GM18505 (cell line): ENCODE results near the gene SCN5A.

Source experiments
- ATAC-seq: cut with Tn5 transposase; IDR thresholded peaks from one replicate; pipeline ENCODE4 v1.9.1; 2021; ENCODE audit not compliant: unreplicated experiment
- POLR2A ChIP-seq: IDR thresholded peaks from 4 replicates; pipeline ENCODE4 v1.6.1; 2011; ENCODE audit warnings: borderline replicate concordance; ENCODE audit not compliant: insufficient read depth, insufficient read length; ENCODE audit errors: extremely low read depth

SCN5A gene

DNA sequence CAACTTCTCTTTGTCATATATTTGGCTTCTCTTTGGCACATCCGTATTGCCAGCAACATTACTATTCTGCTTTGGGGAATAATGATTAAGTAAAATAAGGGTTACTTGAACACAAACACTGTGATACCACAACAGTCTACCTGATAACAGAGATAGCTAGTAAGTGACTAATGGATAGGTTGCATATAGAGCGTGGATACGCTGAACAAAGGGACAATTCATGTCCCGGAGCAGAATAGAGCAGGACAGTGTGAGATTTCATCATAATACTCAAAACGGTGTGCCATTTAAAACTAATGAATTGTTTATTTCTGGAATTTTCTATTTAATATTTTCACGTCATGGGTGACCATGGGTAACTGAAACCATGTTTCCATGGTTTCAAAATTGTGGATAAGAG is 54.1 kb downstream of the SCN5A start:
- no peak for TF ChIP-seq POLR2A
- ATAC-seq = no peak

DNA sequence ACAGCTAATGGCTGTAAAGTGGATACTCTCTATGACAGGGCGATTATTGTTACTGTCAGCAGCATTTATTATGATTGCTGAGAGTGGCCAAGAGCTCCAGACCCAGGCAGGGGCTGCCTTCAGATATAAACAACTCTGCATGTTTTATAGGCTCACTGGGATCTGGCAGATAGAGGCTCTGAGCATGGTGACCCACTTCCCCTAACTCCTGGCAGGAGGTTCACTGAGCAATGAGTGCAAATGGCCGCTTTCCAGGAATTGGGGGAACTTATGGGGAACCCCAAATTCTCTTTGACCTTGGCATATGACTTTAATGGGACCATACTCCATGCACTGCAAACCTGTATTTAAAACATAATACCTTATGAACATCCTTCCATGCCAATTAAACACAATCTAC is 59.0 kb downstream of the SCN5A start:
- TF ChIP-seq POLR2A = no peak
- ATAC-seq = no peak

DNA sequence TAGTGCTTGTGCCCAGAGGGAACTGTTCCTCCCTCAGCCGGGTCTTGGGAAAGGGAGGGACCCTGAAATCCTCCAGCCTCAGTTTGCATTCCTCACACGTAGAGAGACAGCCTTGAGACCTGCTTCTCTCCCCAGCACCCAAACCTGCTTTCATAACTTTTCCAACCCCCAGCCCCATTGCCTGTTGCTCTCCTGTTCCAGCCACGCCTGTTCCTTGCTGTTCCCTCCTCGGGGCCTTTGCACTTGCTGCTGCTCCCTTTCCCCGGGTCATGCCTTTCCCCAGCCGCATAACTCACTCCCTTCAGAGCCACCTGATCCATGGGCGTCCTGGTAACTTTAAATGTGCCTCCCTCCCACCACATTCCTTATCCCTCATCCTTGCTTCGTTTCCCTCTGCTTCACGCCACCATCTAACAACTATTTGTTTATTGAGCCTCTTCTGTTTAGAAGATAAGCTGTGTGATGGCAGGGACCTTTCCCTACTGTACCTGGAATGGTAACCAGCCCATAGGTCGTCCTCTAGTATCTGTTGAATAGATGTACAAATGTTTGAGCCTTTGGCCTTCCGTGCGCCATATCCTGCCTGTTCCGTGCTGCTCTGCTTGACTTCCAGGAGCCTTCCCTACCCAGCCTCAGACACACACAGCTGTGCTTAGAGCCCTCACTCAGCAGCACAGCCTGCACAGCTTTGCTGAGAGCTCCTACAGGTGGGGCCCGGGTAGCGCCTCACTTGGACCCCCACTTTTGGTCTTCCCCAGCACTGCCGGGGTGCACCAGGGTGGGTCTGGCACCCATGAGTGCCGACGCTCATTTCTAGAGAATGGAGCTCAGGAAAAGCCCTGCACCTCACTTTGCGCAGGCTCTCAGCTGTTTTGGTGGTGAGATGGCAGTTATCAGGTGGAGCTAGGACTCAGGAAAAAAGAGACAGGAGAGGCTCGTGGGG is 60.2 kb downstream of the SCN5A start:
- no peak for ATAC-seq
- no peak for TF ChIP-seq POLR2A

DNA sequence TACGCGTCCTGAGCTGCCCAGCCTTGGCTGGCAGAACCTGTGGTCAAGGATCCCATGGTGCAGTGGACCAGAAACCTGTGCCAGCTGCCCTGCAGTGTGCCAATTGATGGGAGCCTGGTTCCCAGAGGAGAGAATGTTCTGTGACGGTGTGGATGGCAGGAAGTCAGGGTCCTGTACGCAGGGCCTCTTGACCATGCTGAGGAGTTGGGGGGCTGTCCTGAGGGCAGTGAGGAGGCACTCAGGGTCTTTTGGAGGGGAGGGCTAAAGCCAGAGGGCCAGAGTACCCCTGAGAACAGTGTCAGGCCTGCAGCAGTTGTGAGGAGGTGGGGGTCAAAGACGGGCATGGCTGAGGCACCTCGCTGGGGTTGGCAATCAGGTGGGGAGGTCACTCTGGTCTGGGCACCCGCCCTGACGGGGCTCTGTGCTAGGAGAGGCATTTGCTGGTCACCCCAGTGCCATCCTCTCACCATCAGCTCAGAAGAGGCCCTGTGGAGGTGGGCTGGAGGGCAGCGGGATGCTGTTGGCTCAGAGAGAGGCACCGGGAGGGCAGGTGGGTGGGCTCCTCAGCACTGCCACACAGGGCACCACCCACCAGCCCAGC is 61.0 kb downstream of the SCN5A start:
- ATAC-seq = no peak
- TF ChIP-seq POLR2A = no peak

DNA sequence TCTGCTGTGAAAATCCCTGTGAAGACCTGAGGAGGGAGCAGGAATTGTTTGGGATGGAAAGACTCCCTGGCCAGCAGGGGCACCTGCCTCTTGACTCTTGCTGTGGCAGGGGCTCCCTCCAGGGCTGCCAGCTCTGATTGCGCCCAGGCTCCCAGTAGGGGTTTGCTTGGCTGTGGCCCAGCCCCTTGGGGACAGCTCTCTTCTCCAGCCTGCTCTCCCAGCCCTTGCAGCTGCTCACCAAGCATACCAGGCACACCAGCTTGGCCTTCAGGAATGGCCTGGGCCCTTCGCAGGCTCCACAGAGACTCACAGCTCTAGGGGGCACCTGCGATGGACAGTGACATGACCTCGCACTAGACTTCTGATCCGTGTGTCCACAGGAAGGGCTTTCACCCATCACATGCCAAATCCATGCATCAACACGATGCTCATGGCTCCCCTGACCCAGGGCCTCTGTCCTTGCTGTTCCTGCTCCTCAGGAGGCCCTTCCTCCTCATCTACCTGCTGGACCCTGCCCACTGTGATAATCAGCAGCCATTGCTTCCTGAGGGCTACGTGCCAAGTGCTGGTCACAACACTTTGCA is 61.8 kb downstream of the SCN5A start:
- ATAC-seq = no peak
- TF ChIP-seq POLR2A = no peak

DNA sequence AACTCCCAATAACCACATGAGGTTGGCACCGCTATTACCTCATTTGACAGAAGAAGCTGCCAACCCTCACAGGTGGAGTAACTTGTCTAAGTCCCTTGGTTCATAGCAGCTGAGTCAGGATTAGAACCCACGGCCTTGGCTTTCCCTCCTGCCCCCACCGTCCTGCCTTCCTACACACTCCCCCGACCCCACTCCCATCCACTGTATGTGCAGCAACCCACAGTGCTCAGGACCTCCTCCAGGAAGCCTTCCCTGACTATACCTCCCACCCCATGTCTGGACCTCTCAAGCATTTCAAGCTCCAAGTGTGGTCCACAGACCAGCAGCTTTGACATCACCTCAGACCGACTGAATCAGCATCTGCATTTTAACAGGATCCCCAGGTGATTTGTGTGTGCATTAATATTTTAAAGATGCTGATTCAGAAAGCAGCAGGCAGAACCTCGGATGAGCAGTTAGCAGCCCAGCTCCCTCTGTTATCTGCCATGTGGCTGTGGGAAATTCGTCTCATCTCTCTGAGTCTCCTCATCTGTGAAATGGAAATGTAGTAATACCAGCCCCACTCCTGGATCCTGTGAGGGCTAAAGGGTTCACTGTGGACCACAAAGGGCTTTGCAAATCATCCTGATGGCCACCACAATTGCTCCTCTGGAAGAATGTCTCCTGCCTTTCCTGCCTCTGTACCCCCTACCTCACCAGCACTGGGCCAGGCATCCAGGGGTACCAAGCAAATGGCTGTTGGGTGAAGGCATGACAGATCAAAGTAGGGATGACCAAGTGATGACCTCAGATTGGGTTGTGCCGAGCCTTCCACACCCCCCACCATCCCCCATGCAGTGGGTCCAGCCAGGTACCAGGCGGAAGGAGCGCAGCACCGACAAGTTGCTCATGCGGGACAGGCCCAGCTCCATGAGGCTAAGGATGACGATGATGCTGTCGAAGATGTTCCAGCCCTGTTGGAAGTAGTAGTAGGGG is 62.7 kb downstream of the SCN5A start:
- ATAC-seq = no peak
- no peak for TF ChIP-seq POLR2A

DNA sequence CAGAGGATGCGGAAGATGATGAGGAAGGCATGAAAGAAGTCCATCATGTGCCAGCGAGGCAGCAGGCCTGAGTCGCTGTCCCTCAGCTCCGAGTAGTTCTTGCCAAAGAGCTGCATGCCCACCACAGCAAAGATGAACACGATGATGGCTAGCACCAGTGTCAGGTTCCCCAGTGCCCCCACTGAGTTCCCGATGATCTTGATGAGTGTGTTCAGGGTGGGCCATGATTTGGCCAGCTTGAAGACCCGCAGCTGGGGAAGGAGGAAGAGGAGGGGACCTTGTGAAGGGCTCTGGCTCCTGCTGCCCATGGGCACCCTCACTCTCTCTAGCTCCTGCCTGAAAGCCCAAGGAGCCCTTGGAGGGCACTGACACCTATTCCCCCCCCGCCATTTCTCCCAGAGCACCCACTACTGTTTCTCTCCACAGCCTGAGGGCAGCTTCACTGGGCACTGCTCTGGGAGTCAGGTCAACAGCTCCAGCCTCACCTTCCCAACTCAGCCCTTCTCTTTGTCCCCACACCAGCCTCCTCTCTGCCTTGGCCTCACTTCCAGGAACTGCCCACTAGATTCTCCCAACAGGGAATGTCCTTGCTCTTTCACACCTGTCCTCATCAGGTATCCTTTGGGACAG is 63.6 kb downstream of the SCN5A start:
- ATAC-seq = no peak
- no peak for TF ChIP-seq POLR2A

DNA sequence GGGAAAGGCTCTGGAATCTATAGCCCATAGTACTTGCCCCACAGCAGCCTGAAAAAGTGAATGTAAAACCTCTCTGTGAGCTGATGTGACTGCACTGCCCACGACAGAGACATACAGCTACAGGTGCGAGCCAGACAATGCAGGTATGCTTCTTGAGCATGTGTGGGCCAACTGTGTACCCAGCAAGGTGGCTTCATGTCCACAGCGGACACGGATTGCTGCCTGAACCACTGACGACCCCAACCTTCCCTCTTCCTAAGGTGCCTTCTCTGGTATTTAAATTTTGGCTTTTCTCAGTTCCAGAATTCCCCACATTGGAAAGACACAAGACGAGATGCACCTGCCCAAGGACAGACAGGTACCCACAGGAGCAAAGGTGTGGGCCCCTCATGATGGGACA is 65.8 kb downstream of the SCN5A start:
- TF ChIP-seq POLR2A = no peak
- no peak for ATAC-seq

DNA sequence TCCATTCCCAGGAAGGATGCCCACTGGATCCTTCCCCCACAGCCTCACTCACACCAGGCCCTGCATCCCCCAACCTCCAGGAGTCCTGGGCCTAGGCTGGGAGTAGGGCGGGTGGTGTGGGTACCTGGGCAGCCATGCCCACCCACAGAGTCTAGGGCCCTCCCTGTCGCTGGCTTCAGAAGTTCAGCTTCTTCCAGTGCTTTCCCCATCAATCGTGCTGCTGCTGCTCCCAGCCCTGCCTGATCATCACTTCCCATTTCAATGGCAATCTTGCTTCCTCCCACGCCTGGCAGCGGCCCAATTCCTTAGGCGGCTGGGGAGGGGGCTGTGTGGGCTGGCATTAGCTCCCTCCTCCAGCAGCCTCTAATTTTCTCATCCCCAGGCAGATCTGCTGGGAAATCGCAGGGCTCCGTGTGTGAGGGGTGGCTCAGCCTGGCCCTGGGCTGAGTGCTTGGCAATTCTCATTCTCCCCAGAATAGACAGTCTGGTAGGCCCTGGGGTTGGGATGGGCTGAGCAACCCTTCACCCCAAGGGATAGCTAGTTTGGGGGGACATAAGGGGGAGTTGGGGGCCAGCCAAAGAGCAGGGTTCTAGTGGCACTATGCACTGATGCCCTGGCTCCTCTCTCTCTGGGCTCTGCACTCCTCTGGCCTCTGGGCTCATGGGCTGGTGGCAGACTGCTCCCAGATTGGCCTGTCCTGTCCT is 66.4 kb downstream of the SCN5A start:
- no peak for TF ChIP-seq POLR2A
- ATAC-seq = no peak

DNA sequence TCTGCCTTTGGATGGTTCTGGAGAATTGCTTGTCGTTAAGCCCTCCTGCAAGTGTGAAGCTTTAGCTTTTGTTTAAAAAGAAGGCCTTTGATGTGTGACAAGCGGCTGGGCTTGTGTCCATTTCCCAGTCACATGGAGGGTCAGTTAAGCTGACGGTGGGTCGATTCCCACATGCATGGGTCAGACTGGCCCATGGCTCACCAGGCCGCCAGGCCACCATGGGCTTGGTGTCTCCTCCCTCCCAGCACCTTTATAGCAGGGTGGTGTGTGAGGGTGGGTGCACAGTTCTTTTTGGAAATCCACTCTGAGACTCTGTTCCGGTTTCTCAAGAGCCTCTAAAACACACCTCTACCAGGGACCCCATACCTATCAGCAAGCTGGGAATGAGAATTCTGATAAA is 67.2 kb downstream of the SCN5A start:
- no peak for TF ChIP-seq POLR2A
- no peak for ATAC-seq

DNA sequence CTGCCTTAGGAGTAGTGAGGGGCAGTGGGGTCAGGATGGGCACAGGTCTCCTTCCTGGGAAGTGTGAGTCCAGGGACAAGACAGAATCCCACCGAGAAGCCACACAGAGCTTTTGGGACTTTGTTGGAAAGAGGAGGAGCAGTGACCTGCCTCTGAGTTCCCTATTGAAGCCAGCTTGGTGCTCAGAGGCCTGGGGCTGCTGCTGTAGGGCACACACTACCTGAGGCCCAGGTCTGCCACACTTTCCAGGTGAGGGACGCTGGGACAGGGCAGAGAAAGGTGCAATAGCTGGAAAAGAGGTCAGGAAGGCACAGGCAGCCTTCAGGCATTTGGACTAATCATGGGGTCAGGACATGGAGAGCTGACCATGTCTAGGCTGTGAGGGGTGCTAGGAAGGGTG is 67.7 kb downstream of the SCN5A start:
- ATAC-seq = no peak
- no peak for TF ChIP-seq POLR2A

DNA sequence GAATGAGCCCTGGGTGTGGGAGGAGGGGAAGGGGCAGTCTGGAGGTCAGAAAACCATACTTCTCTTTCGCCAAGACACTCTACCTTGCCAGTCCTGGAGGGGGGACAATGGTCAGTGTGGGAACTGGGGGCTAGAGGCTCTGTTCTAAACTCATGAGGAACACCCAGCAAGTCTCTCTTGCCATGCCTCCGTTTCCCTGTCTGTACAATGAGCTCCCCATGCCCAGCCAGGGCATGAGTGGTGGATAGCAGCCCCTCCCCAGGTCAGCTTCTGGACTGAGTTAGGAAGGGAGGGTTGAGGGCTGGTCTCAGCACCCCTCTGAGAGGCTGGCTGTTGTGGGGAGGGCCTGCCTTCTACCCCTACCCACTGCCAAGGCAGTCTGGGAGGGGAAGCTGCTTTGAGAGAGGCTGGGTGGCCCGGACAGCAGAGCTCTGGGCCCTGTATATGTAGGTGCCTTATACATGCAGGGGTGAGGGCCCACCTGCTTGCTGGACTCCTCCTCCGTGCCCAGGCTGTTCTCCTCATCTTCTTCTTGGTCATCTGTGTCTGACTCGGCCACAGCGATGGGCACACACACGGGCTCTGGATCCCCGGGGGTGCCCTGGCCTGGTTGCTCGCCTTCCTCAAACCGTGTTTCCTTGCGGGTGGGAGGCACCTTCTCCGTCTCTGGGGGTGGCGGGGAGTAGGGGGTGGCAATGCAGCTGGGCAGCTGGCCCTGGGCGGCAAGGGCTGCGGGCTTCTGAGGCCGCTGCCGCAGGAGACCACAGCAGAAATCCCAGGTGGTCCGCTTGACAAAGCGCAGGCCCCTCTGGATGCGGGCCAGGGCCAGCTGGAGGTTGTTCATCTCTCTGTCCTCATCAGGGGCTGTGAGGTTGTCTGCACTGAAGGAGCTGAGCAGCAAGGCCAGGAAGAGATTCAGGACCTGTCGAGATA is 68.8 kb downstream of the SCN5A start:
- ATAC-seq = no peak
- TF ChIP-seq POLR2A = no peak
